ENCODE data around the gene PI4KA.

DNA sequence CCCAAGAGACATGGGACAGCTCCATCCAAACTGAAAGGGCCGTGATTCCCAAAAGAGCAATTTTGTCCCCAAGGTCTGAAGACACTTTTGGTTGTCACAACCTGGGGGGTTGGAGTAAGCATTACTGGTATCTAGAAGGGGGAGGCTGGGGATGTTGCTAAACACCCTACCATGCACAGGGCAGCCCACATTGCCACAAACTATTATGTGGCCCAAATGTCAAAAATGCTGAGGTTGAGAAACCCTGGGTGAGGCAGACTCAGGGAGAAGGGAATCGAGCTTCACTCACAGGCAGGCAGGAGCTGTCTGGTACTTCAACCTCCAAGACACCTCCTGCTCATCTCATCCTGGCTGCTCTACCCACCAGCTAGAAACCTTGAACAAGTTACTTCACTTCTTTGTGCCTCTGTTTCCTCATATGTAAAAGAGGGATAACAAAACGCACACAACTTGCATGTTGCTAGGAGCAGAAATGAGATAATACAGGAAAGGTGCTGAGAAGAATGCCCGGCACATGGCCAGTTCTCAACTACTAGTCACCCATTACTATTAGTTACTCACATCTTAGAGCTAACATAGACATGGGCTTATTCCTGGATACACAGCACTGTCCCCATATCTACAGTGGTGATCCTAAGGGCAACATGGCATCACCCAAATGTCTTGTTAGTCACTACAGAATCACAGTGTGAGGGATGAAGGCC, 75.9 kb downstream of the PI4KA start:
- TF ChIP-seq, protein P1, sequence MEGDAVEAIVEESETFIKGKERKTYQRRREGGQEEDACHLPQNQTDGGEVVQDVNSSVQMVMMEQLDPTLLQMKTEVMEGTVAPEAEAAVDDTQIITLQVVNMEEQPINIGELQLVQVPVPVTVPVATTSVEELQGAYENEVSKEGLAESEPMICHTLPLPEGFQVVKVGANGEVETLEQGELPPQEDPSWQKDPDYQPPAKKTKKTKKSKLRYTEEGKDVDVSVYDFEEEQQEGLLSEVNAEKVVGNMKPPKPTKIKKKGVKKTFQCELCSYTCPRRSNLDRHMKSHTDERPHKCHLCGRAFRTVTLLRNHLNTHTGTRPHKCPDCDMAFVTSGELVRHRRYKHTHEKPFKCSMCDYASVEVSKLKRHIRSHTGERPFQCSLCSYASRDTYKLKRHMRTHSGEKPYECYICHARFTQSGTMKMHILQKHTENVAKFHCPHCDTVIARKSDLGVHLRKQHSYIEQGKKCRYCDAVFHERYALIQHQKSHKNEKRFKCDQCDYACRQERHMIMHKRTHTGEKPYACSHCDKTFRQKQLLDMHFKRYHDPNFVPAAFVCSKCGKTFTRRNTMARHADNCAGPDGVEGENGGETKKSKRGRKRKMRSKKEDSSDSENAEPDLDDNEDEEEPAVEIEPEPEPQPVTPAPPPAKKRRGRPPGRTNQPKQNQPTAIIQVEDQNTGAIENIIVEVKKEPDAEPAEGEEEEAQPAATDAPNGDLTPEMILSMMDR (IDR thresholded peaks at IDR 0.05) = no peak
- no peak for TF ChIP-seq TAF1 (IDR thresholded peaks at IDR 0.05; ENCODE audit: borderline replicate concordance, low read depth, low read length)
- no peak for TF ChIP-seq EP300 (IDR thresholded peaks at IDR 0.05; ENCODE audit: borderline replicate concordance in 1 of 2, low read depth in 1 of 2, low read length in 1 of 2)
- no peak for TF ChIP-seq CHD2 (IDR thresholded peaks at IDR 0.05; ENCODE audit: low read length, partially characterized antibody)
- no peak for TF ChIP-seq SMC3 (IDR thresholded peaks at IDR 0.05; ENCODE audit: low read depth, low read length)
- TF ChIP-seq, protein P2, sequence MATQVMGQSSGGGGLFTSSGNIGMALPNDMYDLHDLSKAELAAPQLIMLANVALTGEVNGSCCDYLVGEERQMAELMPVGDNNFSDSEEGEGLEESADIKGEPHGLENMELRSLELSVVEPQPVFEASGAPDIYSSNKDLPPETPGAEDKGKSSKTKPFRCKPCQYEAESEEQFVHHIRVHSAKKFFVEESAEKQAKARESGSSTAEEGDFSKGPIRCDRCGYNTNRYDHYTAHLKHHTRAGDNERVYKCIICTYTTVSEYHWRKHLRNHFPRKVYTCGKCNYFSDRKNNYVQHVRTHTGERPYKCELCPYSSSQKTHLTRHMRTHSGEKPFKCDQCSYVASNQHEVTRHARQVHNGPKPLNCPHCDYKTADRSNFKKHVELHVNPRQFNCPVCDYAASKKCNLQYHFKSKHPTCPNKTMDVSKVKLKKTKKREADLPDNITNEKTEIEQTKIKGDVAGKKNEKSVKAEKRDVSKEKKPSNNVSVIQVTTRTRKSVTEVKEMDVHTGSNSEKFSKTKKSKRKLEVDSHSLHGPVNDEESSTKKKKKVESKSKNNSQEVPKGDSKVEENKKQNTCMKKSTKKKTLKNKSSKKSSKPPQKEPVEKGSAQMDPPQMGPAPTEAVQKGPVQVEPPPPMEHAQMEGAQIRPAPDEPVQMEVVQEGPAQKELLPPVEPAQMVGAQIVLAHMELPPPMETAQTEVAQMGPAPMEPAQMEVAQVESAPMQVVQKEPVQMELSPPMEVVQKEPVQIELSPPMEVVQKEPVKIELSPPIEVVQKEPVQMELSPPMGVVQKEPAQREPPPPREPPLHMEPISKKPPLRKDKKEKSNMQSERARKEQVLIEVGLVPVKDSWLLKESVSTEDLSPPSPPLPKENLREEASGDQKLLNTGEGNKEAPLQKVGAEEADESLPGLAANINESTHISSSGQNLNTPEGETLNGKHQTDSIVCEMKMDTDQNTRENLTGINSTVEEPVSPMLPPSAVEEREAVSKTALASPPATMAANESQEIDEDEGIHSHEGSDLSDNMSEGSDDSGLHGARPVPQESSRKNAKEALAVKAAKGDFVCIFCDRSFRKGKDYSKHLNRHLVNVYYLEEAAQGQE (IDR thresholded peaks at IDR 0.05; ENCODE audit: low read depth, low read length) = no peak
- TF ChIP-seq FOSL2 (IDR thresholded peaks at IDR 0.05; ENCODE audit: borderline replicate concordance, low read depth) = no peak
- no peak for TF ChIP-seq NFIC (IDR thresholded peaks at IDR 0.05; ENCODE audit: borderline replicate concordance)

All from SK-N-SH (cell line).